Lung (tissue), 12 donors: Measurements from ENCODE around the gene MIB1. TPM values are rescaled to one million over a fixed set of nuclear protein-coding genes. Genes with fewer than 3 reads are reported as not detected.

Experiments used
- ATAC-seq: fragments of 200-7000 bp; cut with Tn5 transposase; one replicate; pipeline ENCODE4 v1.9.1; 2020; ENCODE audit warnings: moderate number of reproducible peaks; ENCODE audit not compliant: insufficient read depth, low FRiP score
- DNase-seq, 3 donors: peaks; one replicate each; pipeline ENCODE4 v3.0.0-alpha.2; 2013 to 2017
- H3K27ac ChIP-seq, 2 donors: one replicate each; pipeline ENCODE4 v1.5.1; 2013; ENCODE audit warnings: mild to moderate bottlenecking in 2 of 2, moderate library complexity in 2 of 2, control low read depth in 1 of 2, inconsistent platforms in 1 of 2, low read depth in 1 of 2, low read length in 1 of 2
- H3K27me3 ChIP-seq, 3 donors: one replicate each; pipeline ENCODE4 v1.5.1; 2013; ENCODE audit warnings: low read length in 2 of 3; ENCODE audit not compliant: control insufficient read depth in 3 of 3, insufficient read depth in 3 of 3
- H3K36me3 ChIP-seq, 4 donors: one replicate each; pipeline ENCODE4 v1.5.1; 2013; ENCODE audit warnings: low read length in 4 of 4, mild to moderate bottlenecking in 1 of 4, moderate library complexity in 1 of 4; ENCODE audit not compliant: control insufficient read depth in 4 of 4, insufficient read depth in 4 of 4
- H3K4me1 ChIP-seq, 5 donors: one replicate each; pipeline ENCODE4 v1.5.1; 2013; ENCODE audit warnings: low read length in 5 of 5, mild to moderate bottlenecking in 2 of 5, moderate library complexity in 1 of 5; ENCODE audit not compliant: control insufficient read depth in 5 of 5, insufficient read depth in 5 of 5
- H3K4me3 ChIP-seq: one replicate; pipeline ENCODE4 v1.5.1; 2013; ENCODE audit warnings: mild to moderate bottlenecking, control low read depth, moderate library complexity
- H3K9ac ChIP-seq, 2 donors: one replicate each; pipeline ENCODE4 v1.5.1; 2013; ENCODE audit warnings: low read length in 2 of 2, control low read depth in 1 of 2; ENCODE audit not compliant: insufficient read depth in 1 of 2
- H3K9me3 ChIP-seq, 4 donors: one replicate each; pipeline ENCODE4 v1.5.1; 2013; ENCODE audit warnings: low read length in 3 of 4, mild to moderate bottlenecking in 1 of 4, moderate library complexity in 1 of 4; ENCODE audit not compliant: control insufficient read depth in 4 of 4, insufficient read depth in 3 of 4
- WGBS, 2 donors: extraction: QIAGEN DNeasy Blood & Tissue Kit; methylation state at CpG; one replicate each; pipeline ENCODE4 v1.1.7; 2013; 5-methylcytosine and 5-hydroxymethylcytosine counted together
- polyA plus RNA-seq, 2 donors: library from polyadenylated mRNA; stranded (reverse); fragments of 200-250 nt; gene quantifications; one replicate each; pipeline ENCODE4 v1.2.1, GENCODE V29; 2013
- total RNA-seq, 2 donors: library from RNA; depleted of rRNA in 1 of 2; stranded (reverse); fragments of >200 nt in 1 of 2; gene quantifications; one replicate each; pipeline ENCODE4 v1.2.1, GENCODE V29; 2014 to 2021
- TF ChIP-seq, protein P1 (sequence below): IDR thresholded peaks from 2 replicates; pipeline ENCODE4 v1.5.1; 2012; ENCODE audit warnings: mild to moderate bottlenecking; ENCODE audit errors: control extremely low read depth, extremely low read depth
- donor health status: control.
- donor health status: control.
- donor health status: Bipolar disorder and iron deficiency.
- donor health status: healthy.
- donor health status: DM: yes; HTN: yes; CAD: no.

Gene MIB1
- total and polyA plus RNA-seq, 4 donors: 4.5 to 62.0 (median 15.5) TPM

DNA sequence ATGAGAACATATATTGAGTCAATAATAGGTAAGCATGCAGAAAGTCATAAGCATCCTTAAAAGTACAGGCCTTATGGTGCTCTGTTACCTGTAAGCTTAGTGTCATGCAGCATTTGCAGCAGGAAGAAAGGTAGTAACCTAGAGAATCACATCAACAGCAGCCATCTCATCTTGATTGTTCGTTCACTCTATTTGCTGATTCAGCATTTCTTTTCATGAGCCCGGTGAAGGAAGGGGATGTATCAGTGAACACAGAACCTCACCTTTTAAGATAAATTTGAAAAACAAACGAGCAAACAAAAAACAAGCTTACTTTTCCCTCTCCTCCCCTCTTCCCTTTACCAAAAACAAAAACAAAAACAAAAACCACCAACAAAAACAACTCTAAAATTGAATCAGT, 89.9 kb downstream of the MIB1 start:
- peaks cover 0 to 3% (median 0%) of the 10 kb centered on the region in 5 donors for H3K4me1 ChIP-seq
- TF ChIP-seq, protein P1, sequence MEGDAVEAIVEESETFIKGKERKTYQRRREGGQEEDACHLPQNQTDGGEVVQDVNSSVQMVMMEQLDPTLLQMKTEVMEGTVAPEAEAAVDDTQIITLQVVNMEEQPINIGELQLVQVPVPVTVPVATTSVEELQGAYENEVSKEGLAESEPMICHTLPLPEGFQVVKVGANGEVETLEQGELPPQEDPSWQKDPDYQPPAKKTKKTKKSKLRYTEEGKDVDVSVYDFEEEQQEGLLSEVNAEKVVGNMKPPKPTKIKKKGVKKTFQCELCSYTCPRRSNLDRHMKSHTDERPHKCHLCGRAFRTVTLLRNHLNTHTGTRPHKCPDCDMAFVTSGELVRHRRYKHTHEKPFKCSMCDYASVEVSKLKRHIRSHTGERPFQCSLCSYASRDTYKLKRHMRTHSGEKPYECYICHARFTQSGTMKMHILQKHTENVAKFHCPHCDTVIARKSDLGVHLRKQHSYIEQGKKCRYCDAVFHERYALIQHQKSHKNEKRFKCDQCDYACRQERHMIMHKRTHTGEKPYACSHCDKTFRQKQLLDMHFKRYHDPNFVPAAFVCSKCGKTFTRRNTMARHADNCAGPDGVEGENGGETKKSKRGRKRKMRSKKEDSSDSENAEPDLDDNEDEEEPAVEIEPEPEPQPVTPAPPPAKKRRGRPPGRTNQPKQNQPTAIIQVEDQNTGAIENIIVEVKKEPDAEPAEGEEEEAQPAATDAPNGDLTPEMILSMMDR: no peak
- ATAC-seq (no peak), DNase-seq (no peak)
- H3K4me3 ChIP-seq: no peak overlapping the region
- H3K27ac ChIP-seq: peak overlapping the region in 1 of 2 donors; percentile 90
- no peak overlapping the region for H3K9ac ChIP-seq
- no peaks in the 10 kb centered on the region for H3K9me3 ChIP-seq
- peaks cover 0 to 7% (median 0%) of the 10 kb centered on the region in 4 donors for H3K36me3 ChIP-seq
- 80 to 83% methylated on average over 3 of the region's 3 CpGs for WGBS, 2 donors
- no peaks in the 10 kb centered on the region for H3K27me3 ChIP-seq

DNA sequence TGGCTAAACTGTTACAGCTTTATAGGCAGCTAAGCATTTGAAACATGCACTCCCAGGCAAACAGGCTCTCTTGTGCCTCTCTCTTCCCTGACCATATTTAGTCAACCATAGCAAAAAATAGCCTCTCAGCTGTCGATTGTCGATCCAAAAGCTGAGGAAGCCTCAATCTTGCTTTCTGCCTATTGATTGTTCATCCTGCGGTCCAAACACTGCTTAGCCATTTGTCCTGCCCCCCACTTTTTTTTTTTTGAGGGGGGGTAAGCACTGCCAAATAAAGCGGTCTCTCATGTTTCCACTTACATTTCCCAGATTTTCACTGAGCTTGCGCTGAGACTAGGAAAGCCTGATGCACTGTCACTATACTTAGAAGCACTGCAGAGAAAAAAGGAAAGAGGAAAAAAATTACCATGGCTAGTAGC, 90.8 kb downstream of the MIB1 start:
- peak in 1 of 3 donors; percentile 54 for DNase-seq
- Histone ChIP-seq H3K9ac (no peak overlapping the region), H3K27ac (peak overlapping the region in 1 of 2 donors; percentile 90), H3K27me3 (no peaks in the 10 kb centered on the region), H3K9me3 (no peaks in the 10 kb centered on the region), H3K36me3 (peaks cover 0 to 7% (median 0%) of the 10 kb centered on the region in 4 donors), H3K4me3 (no peak overlapping the region), H3K4me1 (peaks cover 0 to 3% (median 0%) of the 10 kb centered on the region in 5 donors)
- WGBS, 2 donors: 87% methylated on average over 5 of the region's 5 CpGs
- no peak for ATAC-seq
- TF ChIP-seq, protein P1: no peak

DNA sequence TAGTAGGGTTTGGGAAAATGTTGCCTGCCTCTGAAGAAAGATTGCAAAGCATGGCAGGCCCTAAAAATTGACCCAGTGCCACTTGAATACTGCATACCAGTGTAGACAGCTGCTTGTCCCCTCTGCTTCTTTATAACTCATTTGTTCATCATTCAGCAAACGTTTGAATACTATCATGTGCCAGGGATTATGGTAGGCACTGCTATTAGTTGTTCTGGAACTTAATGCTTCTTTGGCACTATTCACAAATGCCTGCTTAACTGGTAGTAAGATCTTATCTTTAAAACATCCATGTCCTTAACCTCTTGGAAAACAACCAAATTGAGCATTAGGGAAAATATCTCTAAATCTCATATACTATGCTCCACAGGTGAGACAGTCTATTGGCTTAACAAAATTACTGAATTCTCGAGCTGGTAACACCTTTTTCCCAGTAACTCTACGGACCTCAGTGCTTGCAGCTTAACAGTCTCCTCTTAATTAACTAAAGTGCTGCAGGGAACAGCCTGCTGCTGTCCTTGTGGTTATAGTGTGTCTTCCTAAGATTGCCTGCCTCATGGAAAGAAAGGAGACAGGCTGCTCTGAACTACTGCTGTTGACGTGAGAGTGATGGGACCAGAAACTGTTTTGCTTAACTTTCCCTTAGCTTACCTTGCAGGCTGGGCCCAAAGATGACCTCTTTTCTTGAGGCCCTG, 93.2 kb downstream of the MIB1 start:
- TF ChIP-seq, protein P1: no peak
- Histone ChIP-seq H3K9me3 (no peaks in the 10 kb centered on the region), H3K27ac (peak overlapping the region in 1 of 2 donors; percentile 33), H3K4me1 (peaks cover 0 to 3% (median 0%) of the 10 kb centered on the region in 5 donors), H3K4me3 (no peak overlapping the region), H3K36me3 (peaks cover 0 to 10% (median 1%) of the 10 kb centered on the region in 4 donors), H3K9ac (no peak overlapping the region), H3K27me3 (no peaks in the 10 kb centered on the region)
- 67 to 83% methylated on average over 4 of the region's 4 CpGs for WGBS, 2 donors
- ATAC-seq (no peak), DNase-seq (no peak)

DNA sequence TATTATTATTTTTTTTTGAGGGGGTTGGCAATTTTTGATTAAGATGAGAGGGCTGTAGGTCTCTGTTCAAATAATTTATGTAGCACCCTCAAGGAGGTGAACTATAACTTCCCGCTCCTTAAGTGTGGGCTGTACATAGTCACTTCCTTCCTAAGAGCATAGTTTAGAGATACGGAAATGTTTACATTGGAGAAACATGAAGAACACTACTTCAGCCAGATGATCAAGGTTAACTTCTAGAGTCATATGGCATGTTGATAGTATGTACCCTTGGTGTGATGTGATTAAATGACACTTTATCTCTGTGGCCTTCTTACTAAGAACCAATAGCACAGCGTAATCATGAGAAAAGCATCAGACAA, 93.7 kb downstream of the MIB1 start:
- H3K9ac ChIP-seq: no peak overlapping the region
- H3K27me3 ChIP-seq: no peaks in the 10 kb centered on the region
- DNase-seq: no peak
- H3K36me3 ChIP-seq: peaks cover 0 to 12% (median 1%) of the 10 kb centered on the region in 4 donors
- peak overlapping the region in 1 of 2 donors; percentile 33 for H3K27ac ChIP-seq
- H3K4me1 ChIP-seq: peaks cover 0 to 3% (median 0%) of the 10 kb centered on the region in 5 donors
- WGBS, 2 donors: 62 to 69% methylated on average over 3 of the region's 3 CpGs
- H3K4me3 ChIP-seq: no peak overlapping the region
- peak; percentile 75 for ATAC-seq
- H3K9me3 ChIP-seq: no peaks in the 10 kb centered on the region
- TF ChIP-seq, protein P1: no peak
